Keratinocyte (primary cell): Measurements from ENCODE around the gene TRIM29. TPM values are rescaled to one million over a fixed set of nuclear protein-coding genes. Genes with fewer than 3 reads are reported as not detected.
A peak's percentile ranks its signal among the peaks of the same experiment; 100 is the strongest.

Source experiments
- DNase-seq: peaks from one replicate; pipeline ENCODE4 v3.0.0-alpha.2; 2011; ENCODE audit warnings: low read depth, missing footprints, low spot score
- FAIRE-seq: peaks from 2 replicates; lab custom pipeline; 2011; peaks lifted over from hg19 to GRCh38; lab: Jason Lieb, UNC
- H2AFZ ChIP-seq: 2 replicates; pipeline ENCODE4 v1.6.0; 2012; ENCODE audit warnings: low read length, control low read depth, inconsistent platforms; ENCODE audit not compliant: control insufficient read depth
- H3K27ac ChIP-seq: 2 replicates; pipeline ENCODE4 v1.5.1; 2011; ENCODE audit warnings: low read length; ENCODE audit not compliant: control insufficient read depth, insufficient read depth
- H3K27me3 ChIP-seq: 3 replicates; pipeline ENCODE4 v1.6.0; 2011; ENCODE audit warnings: low read length; ENCODE audit not compliant: control insufficient read depth, insufficient read depth; ENCODE audit errors: extremely low read depth
- H3K36me3 ChIP-seq, 2 experiments: 2 replicates in 1 of 2; 3 replicates in 1 of 2; pipeline ENCODE4 v1.5.1; 2011; ENCODE audit warnings: low read length in 2 of 2, mild to moderate bottlenecking in 1 of 2; ENCODE audit not compliant: control insufficient read depth in 2 of 2, insufficient read depth in 2 of 2; ENCODE audit errors: extremely low read depth in 1 of 2
- H3K4me1 ChIP-seq: 3 replicates; pipeline ENCODE4 v1.5.1; 2011; ENCODE audit warnings: low read length; ENCODE audit not compliant: control insufficient read depth, insufficient read depth; ENCODE audit errors: extremely low read depth
- H3K4me2 ChIP-seq: 3 replicates; pipeline ENCODE4 v1.6.0; 2011; ENCODE audit warnings: low read depth, low read length; ENCODE audit not compliant: control insufficient read depth, insufficient read depth; ENCODE audit errors: extremely low read depth
- H3K4me3 ChIP-seq, 3 experiments: fragments of 200-600 bp in 1 of 3; sonication (generic) in 1 of 3; 2 replicates in 2 of 3; 3 replicates in 1 of 3; pipeline ENCODE4 v1.5.1; 2011 to 2016; ENCODE audit warnings: low read length in 3 of 3, mild to moderate bottlenecking in 3 of 3, control low read depth in 2 of 3, inconsistent platforms in 1 of 3, low read depth in 1 of 3, mixed read lengths in 1 of 3, mixed run types in 1 of 3, moderate library complexity in 1 of 3; ENCODE audit not compliant: control insufficient read depth in 2 of 3, insufficient read depth in 2 of 3; ENCODE audit errors: extremely low read depth in 1 of 3
- H3K79me2 ChIP-seq: 2 replicates; pipeline ENCODE4 v1.6.0; 2012; ENCODE audit warnings: low read length; ENCODE audit not compliant: control insufficient read depth, insufficient read depth
- H3K9ac ChIP-seq: 3 replicates; pipeline ENCODE4 v1.6.0; 2011; ENCODE audit warnings: low read length; ENCODE audit not compliant: control insufficient read depth, insufficient read depth; ENCODE audit errors: extremely low read depth
- H3K9me1 ChIP-seq: 3 replicates; pipeline ENCODE4 v1.6.0; 2011; ENCODE audit warnings: low read length; ENCODE audit not compliant: control insufficient read depth, insufficient read depth; ENCODE audit errors: extremely low read depth
- H3K9me3 ChIP-seq: 2 replicates; pipeline ENCODE4 v1.5.1; 2012; ENCODE audit warnings: low read depth, low read length; ENCODE audit not compliant: control insufficient read depth
- H4K20me1 ChIP-seq: 3 replicates; pipeline ENCODE4 v1.6.0; 2011; ENCODE audit warnings: low read length; ENCODE audit not compliant: control insufficient read depth, insufficient read depth; ENCODE audit errors: extremely low read depth
- CTCF ChIP-seq, 3 experiments: IDR thresholded peaks in 1 of 3; conservative IDR thresholded peaks in 1 of 3; optimal IDR thresholded peaks in 1 of 3; 2 replicates in 2 of 3; 3 replicates in 1 of 3; pipeline versions ENCODE3 to v1.5.1; 2011; ENCODE audit warnings: low read length in 3 of 3, mild to moderate bottlenecking in 3 of 3, moderate library complexity in 2 of 3, control low read depth in 1 of 3, inconsistent platforms in 1 of 3; ENCODE audit not compliant: insufficient read depth in 2 of 3; ENCODE audit errors: extremely low read depth in 1 of 3
- EZH2 ChIP-seq: IDR thresholded peaks from one replicate; pipeline ENCODE4 v1.6.1; 2012; ENCODE audit warnings: inconsistent platforms, mild to moderate bottlenecking, low read length, moderate library complexity
- dilution Hi-C: fragments of 300-500 bp; cut with MboI; formaldehyde crosslinking; loops from one replicate; pipeline ENCODE4 v1.7.0; 2020; ENCODE audit warnings: low sequenced_read_pairs; ENCODE audit not compliant: extremely low pct_ligation_motif_present
- polyA plus RNA-seq, 5 experiments: library from polyadenylated mRNA; depleted of rRNA in 3 of 5; stranded (reverse) in 3 of 5; stranded (forward) in 1 of 5; unstranded in 1 of 5; fragments of >200 nt; gene quantifications; 1 replicate in 1 of 5; 2 replicates in 3 of 5; 3 replicates in 1 of 5; pipeline versions ENCODE4 v1.2.1 to v1.2.3, GENCODE V29; 2011 to 2012; ENCODE audit warnings: missing spikeins in 2 of 5, low read depth in 1 of 5, low replicate concordance in 1 of 5

Gene TRIM29
- polyA plus RNA-seq, 1 donor (not counting 4 experiments of a cell fraction or from before 2014, with no cell fraction given): 463 TPM

DNA sequence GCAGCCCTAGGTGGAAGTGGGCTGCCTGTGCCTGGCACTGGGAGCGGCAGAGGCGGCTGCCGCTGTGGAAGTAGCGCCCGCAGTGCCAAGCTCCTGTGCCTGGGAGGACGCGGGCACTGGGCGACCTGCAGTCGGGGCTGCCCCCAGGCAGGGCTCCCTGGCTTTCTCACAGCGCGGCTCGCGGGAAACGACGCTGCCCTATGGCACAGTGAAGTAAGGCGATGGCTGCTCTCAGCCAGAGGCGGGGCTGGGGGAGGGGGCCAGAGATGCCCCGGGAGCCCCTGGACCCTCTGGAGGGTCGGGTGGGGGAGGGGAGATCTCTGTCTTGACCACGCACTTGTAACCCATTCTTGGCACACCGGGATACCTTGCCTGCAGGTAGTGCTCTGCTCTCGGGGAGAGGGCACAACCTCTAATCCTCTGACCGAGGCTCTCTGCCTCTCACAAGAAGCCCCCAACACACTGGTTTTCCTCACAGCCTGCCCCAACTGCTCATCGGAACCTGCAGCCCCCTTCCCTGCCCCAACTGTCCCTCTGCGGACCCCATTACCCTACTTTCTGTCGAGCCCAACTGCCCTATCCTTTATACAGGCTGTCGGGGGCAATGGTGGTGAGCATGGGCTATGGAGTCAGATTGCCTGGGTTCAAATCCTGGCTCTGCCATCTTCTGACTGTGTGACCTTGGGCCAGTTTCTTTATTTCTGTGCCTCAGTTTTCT, 32.2 kb upstream of the TRIM29 start:
- H3K27ac ChIP-seq: no peak overlapping the region
- H2AFZ ChIP-seq: no peak overlapping the region
- peaks cover 3% of the 10 kb centered on the region for H4K20me1 ChIP-seq
- dilution Hi-C loops: no loop called here
- H3K27me3 ChIP-seq: peaks cover 29% of the 10 kb centered on the region
- H3K9ac ChIP-seq: no peak overlapping the region
- TF ChIP-seq CTCF (optimal IDR thresholded peaks at IDR 0.05 in 1 of 3, IDR thresholded peaks at IDR 0.05 in 1 of 3, conservative IDR thresholded peaks at IDR 0.05 in 1 of 3; ENCODE audit: extremely low read depth in 1 of 3, insufficient read depth in 2 of 3, low read length in 3 of 3) (no peak), EZH2 (no peak)
- H3K36me3 ChIP-seq: no peaks in the 10 kb centered on the region
- H3K4me3 ChIP-seq: no peak overlapping the region
- no peak overlapping the region for H3K4me2 ChIP-seq
- FAIRE-seq (no peak), DNase-seq (no peak)
- no peaks in the 10 kb centered on the region for H3K9me3 ChIP-seq
- no peaks in the 10 kb centered on the region for H3K9me1 ChIP-seq
- peaks cover 14% of the 10 kb centered on the region for H3K4me1 ChIP-seq
- no peaks in the 10 kb centered on the region for H3K79me2 ChIP-seq

GRCh38 chr11:120168960-120169681, 31.2 kb upstream of the TRIM29 start:
- peak; percentile 61 to 86 (median 81) for TF ChIP-seq CTCF (optimal IDR thresholded peaks at IDR 0.05 in 1 of 3, IDR thresholded peaks at IDR 0.05 in 1 of 3, conservative IDR thresholded peaks at IDR 0.05 in 1 of 3; ENCODE audit: extremely low read depth in 1 of 3, insufficient read depth in 2 of 3, low read length in 3 of 3)
- TF ChIP-seq EZH2: no peak
- Histone ChIP-seq H3K4me1 (peaks cover 14% of the 10 kb centered on the region), H4K20me1 (peaks cover 3% of the 10 kb centered on the region), H3K9ac (peak overlapping the region; percentile 75), H2AFZ (peak overlapping the region; percentile 96), H3K4me2 (peak overlapping the region; percentile 93), H3K27me3 (peaks cover 24% of the 10 kb centered on the region), H3K79me2 (no peaks in the 10 kb centered on the region), H3K36me3 (no peaks in the 10 kb centered on the region), H3K9me1 (no peaks in the 10 kb centered on the region), H3K4me3 (peak overlapping the region; percentile 43 to 72 (median 67)), H3K27ac (peak overlapping the region; percentile 47), H3K9me3 (no peaks in the 10 kb centered on the region)
- no peak for FAIRE-seq
- dilution Hi-C loops: no loop called here
- no peak for DNase-seq
